Keratinocyte (primary cell): ENCODE measurements around the gene PTPN2. TPM values are rescaled to one million over a fixed set of nuclear protein-coding genes. Genes with fewer than 3 reads are reported as not detected.

Experiments
- DNase-seq: peaks from one replicate; pipeline ENCODE4 v3.0.0-alpha.2; 2011; ENCODE audit warnings: low read depth, missing footprints, low spot score
- FAIRE-seq: peaks from 2 replicates; lab custom pipeline; 2011; peaks lifted over from hg19 to GRCh38; lab: Jason Lieb, UNC
- H2AFZ ChIP-seq: 2 replicates; pipeline ENCODE4 v1.6.0; 2012; ENCODE audit warnings: low read length, control low read depth, inconsistent platforms; ENCODE audit not compliant: control insufficient read depth
- H3K27ac ChIP-seq: 2 replicates; pipeline ENCODE4 v1.5.1; 2011; ENCODE audit warnings: low read length; ENCODE audit not compliant: control insufficient read depth, insufficient read depth
- H3K27me3 ChIP-seq: 3 replicates; pipeline ENCODE4 v1.6.0; 2011; ENCODE audit warnings: low read length; ENCODE audit not compliant: control insufficient read depth, insufficient read depth; ENCODE audit errors: extremely low read depth
- H3K36me3 ChIP-seq, 2 experiments: 2 replicates in 1 of 2; 3 replicates in 1 of 2; pipeline ENCODE4 v1.5.1; 2011; ENCODE audit warnings: low read length in 2 of 2, mild to moderate bottlenecking in 1 of 2; ENCODE audit not compliant: control insufficient read depth in 2 of 2, insufficient read depth in 2 of 2; ENCODE audit errors: extremely low read depth in 1 of 2
- H3K4me1 ChIP-seq: 3 replicates; pipeline ENCODE4 v1.5.1; 2011; ENCODE audit warnings: low read length; ENCODE audit not compliant: control insufficient read depth, insufficient read depth; ENCODE audit errors: extremely low read depth
- H3K4me2 ChIP-seq: 3 replicates; pipeline ENCODE4 v1.6.0; 2011; ENCODE audit warnings: low read depth, low read length; ENCODE audit not compliant: control insufficient read depth, insufficient read depth; ENCODE audit errors: extremely low read depth
- H3K4me3 ChIP-seq, 3 experiments: fragments of 200-600 bp in 1 of 3; sonication (generic) in 1 of 3; 2 replicates in 2 of 3; 3 replicates in 1 of 3; pipeline ENCODE4 v1.5.1; 2011 to 2016; ENCODE audit warnings: low read length in 3 of 3, mild to moderate bottlenecking in 3 of 3, control low read depth in 2 of 3, inconsistent platforms in 1 of 3, low read depth in 1 of 3, mixed read lengths in 1 of 3, mixed run types in 1 of 3, moderate library complexity in 1 of 3; ENCODE audit not compliant: control insufficient read depth in 2 of 3, insufficient read depth in 2 of 3; ENCODE audit errors: extremely low read depth in 1 of 3
- H3K79me2 ChIP-seq: 2 replicates; pipeline ENCODE4 v1.6.0; 2012; ENCODE audit warnings: low read length; ENCODE audit not compliant: control insufficient read depth, insufficient read depth
- H3K9ac ChIP-seq: 3 replicates; pipeline ENCODE4 v1.6.0; 2011; ENCODE audit warnings: low read length; ENCODE audit not compliant: control insufficient read depth, insufficient read depth; ENCODE audit errors: extremely low read depth
- H3K9me1 ChIP-seq: 3 replicates; pipeline ENCODE4 v1.6.0; 2011; ENCODE audit warnings: low read length; ENCODE audit not compliant: control insufficient read depth, insufficient read depth; ENCODE audit errors: extremely low read depth
- H3K9me3 ChIP-seq: 2 replicates; pipeline ENCODE4 v1.5.1; 2012; ENCODE audit warnings: low read depth, low read length; ENCODE audit not compliant: control insufficient read depth
- H4K20me1 ChIP-seq: 3 replicates; pipeline ENCODE4 v1.6.0; 2011; ENCODE audit warnings: low read length; ENCODE audit not compliant: control insufficient read depth, insufficient read depth; ENCODE audit errors: extremely low read depth
- CTCF ChIP-seq, 3 experiments: IDR thresholded peaks in 1 of 3; conservative IDR thresholded peaks in 1 of 3; optimal IDR thresholded peaks in 1 of 3; 2 replicates in 2 of 3; 3 replicates in 1 of 3; pipeline versions ENCODE3 to v1.5.1; 2011; ENCODE audit warnings: low read length in 3 of 3, mild to moderate bottlenecking in 3 of 3, moderate library complexity in 2 of 3, control low read depth in 1 of 3, inconsistent platforms in 1 of 3; ENCODE audit not compliant: insufficient read depth in 2 of 3; ENCODE audit errors: extremely low read depth in 1 of 3
- EZH2 ChIP-seq: IDR thresholded peaks from one replicate; pipeline ENCODE4 v1.6.1; 2012; ENCODE audit warnings: inconsistent platforms, mild to moderate bottlenecking, low read length, moderate library complexity
- dilution Hi-C: fragments of 300-500 bp; cut with MboI; formaldehyde crosslinking; loops from one replicate; pipeline ENCODE4 v1.7.0; 2020; ENCODE audit warnings: low sequenced_read_pairs; ENCODE audit not compliant: extremely low pct_ligation_motif_present
- polyA plus RNA-seq, 5 experiments: library from polyadenylated mRNA; depleted of rRNA in 3 of 5; stranded (reverse) in 3 of 5; stranded (forward) in 1 of 5; unstranded in 1 of 5; fragments of >200 nt; gene quantifications; 1 replicate in 1 of 5; 2 replicates in 3 of 5; 3 replicates in 1 of 5; pipeline versions ENCODE4 v1.2.1 to v1.2.3, GENCODE V29; 2011 to 2012; ENCODE audit warnings: missing spikeins in 2 of 5, low read depth in 1 of 5, low replicate concordance in 1 of 5

Gene PTPN2
- polyA plus RNA-seq, 1 donor (not counting 4 experiments of a cell fraction or from before 2014, with no cell fraction given): 39.9 TPM

- no peak overlapping the region for H3K9ac ChIP-seq
- no peak overlapping the region for H3K4me3 ChIP-seq
- no peak overlapping the region for H2AFZ ChIP-seq
- TF ChIP-seq CTCF (optimal IDR thresholded peaks at IDR 0.05 in 1 of 3, IDR thresholded peaks at IDR 0.05 in 1 of 3, conservative IDR thresholded peaks at IDR 0.05 in 1 of 3; ENCODE audit: extremely low read depth in 1 of 3, insufficient read depth in 2 of 3, low read length in 3 of 3): no peak
- peaks cover 7% of the 10 kb centered on the region for H3K4me1 ChIP-seq
- H3K4me2 ChIP-seq: no peak overlapping the region
- H3K79me2 ChIP-seq: peaks cover 25% of the 10 kb centered on the region
- dilution Hi-C loops: no loop called here
- H4K20me1 ChIP-seq: no peaks in the 10 kb centered on the region
- H3K9me1 ChIP-seq: no peaks in the 10 kb centered on the region
- H3K9me3 ChIP-seq: no peaks in the 10 kb centered on the region
- no peak overlapping the region for H3K27ac ChIP-seq
- H3K27me3 ChIP-seq: no peaks in the 10 kb centered on the region
- peaks cover 3 to 4% of the 10 kb centered on the region in 2 experiments for H3K36me3 ChIP-seq
- FAIRE-seq (no peak), DNase-seq (no peak)
Measured at GRCh38 chr18:12844391-12844790, 39.6 kb downstream of the PTPN2 start.

- dilution Hi-C loops: no loop called here
- Histone ChIP-seq H3K36me3 (peaks cover 3 to 4% of the 10 kb centered on the region in 2 experiments), H3K4me3 (no peak overlapping the region), H2AFZ (no peak overlapping the region), H3K79me2 (peaks cover 27% of the 10 kb centered on the region), H3K9me1 (no peaks in the 10 kb centered on the region), H3K27me3 (no peaks in the 10 kb centered on the region), H3K4me2 (no peak overlapping the region), H3K27ac (no peak overlapping the region), H3K9ac (no peak overlapping the region), H4K20me1 (no peaks in the 10 kb centered on the region), H3K4me1 (peaks cover 12% of the 10 kb centered on the region), H3K9me3 (no peaks in the 10 kb centered on the region)
- no peak for FAIRE-seq
- no peak for TF ChIP-seq CTCF (optimal IDR thresholded peaks at IDR 0.05 in 1 of 3, IDR thresholded peaks at IDR 0.05 in 1 of 3, conservative IDR thresholded peaks at IDR 0.05 in 1 of 3; ENCODE audit: extremely low read depth in 1 of 3, insufficient read depth in 2 of 3, low read length in 3 of 3)
- TF ChIP-seq EZH2: no peak
- no peak for DNase-seq
Measured at GRCh38 chr18:12843420-12844350, 40.4 kb downstream of the PTPN2 start.
